Measurements from ENCODE around the gene SFTPA2. TPM values are rescaled to one million over a fixed set of nuclear protein-coding genes. Genes with fewer than 3 reads are reported as not detected.
"Not testable (repeated sequence)": the region's sequence is repeated elsewhere in the genome, so short reads cannot be mapped to it uniquely, and the experiment has no call there.

SFTPA2 gene
- total RNA-seq, 4 donors from 2014 or later: 0.44 to 5.7 (median 0.60) TPM; not detected in 1

GRCh38 chr10:79528261-79528660 lies 31.9 kb downstream of the SFTPA2 start:
- H3K4me3 ChIP-seq; H3K9me3 ChIP-seq; H3K27me3 ChIP-seq; DNase-seq (ENCODE audit: low spot score in 2 of 2); H3K4me1 ChIP-seq; H3K36me3 ChIP-seq; H3K27ac ChIP-seq: not testable (repeated sequence)
- WGBS, 2 donors: 86 to 93% methylated on average over 4 of the region's 4 CpGs

DNA sequence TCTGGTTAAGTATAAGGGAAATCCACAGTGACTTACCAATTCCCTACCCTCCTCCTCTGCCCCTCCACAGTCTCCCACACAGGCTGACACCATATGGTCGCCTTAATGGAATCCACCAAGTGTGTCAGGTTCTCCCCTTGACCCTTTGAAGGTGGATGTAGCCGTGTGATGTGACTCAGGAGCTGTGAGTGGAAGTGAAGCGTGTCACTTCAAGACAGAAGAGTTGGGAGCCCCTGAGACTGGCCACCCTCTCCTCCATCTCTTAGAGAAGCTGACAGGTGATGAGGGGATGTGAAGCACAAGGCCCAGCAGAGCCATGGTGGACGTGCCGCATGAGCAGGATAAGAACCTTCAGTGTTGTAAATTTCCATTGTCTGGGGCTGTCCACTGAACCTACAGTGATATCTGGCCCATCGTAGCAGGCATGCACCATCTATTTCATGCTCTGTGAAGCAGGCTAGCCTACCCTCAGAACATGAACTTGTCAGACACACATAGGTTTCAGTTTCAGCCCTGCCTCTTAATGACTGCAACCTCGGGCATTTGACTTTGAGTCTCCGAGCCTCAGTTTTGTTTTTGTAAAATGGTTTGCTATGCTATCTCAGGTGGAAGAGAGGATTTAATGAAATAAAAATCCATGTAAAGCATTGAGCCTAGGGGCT lies 35.0 kb downstream of the SFTPA2 start:
- DNase-seq (ENCODE audit: low spot score in 2 of 2); H3K4me1 ChIP-seq; H3K27ac ChIP-seq; H3K9me3 ChIP-seq; H3K36me3 ChIP-seq; H3K4me3 ChIP-seq; H3K27me3 ChIP-seq: not testable (repeated sequence)
- 85 to 96% methylated on average over 5 to 7 of the region's 8 CpGs for WGBS, 2 donors

GRCh38 chr10:79523157-79523853 lies 36.9 kb downstream of the SFTPA2 start:
- not testable (repeated sequence) for H3K4me1 ChIP-seq; H3K36me3 ChIP-seq; H3K4me3 ChIP-seq; H3K27me3 ChIP-seq; H3K27ac ChIP-seq; H3K9me3 ChIP-seq; DNase-seq (ENCODE audit: low spot score in 2 of 2)
- 74 to 75% methylated on average over 9 to 10 of the region's 13 CpGs for WGBS, 2 donors

DNA sequence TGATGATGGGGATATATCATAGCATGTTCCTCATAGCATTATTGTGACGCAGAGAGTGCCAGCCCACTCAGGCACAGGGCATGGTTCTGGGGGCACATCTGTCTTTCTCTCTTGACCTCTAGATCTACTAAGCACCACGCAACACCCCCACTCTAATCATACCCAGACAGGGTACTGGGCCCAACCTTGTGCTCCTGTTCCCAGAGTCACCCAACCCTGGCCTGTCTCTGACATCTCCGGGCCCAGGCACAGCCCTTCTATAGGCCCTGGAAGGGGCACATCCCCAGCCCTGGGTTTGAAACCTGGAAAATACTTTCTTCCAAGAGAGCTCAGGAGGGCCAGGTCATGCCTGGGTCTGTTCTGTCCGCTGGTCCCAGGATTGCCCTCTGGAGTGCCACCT lies 37.7 kb downstream of the SFTPA2 start:
- H3K27ac ChIP-seq; H3K4me3 ChIP-seq; DNase-seq (ENCODE audit: low spot score in 2 of 2); H3K4me1 ChIP-seq; H3K9me3 ChIP-seq; H3K27me3 ChIP-seq; H3K36me3 ChIP-seq: not testable (repeated sequence)
- 79 to 80% methylated on average over 2 of the region's 4 CpGs for WGBS, 2 donors

DNA sequence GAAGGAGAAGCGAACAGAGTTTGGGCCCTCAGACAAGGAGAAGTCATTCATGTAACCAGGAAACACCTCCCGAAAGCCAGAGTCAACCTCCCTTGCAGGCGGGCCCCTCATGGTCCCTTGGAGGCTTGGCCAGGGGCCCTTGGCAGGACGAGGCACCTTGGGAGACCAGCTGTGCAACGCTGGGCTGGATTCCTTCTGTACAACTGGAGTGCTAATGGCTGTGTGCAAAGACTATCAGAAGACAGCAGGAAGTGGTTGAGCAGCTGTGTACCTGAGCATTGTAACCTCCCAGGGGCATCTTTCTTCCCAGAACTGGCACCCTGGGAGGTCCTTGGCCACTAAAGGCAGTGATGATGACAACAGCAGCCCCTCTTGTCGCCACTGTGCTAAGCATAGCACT lies 38.5 kb downstream of the SFTPA2 start:
- not testable (repeated sequence) for DNase-seq (ENCODE audit: low spot score in 2 of 2); H3K4me3 ChIP-seq; H3K36me3 ChIP-seq; H3K27ac ChIP-seq; H3K4me1 ChIP-seq; H3K9me3 ChIP-seq; H3K27me3 ChIP-seq
- WGBS, 2 donors: 60 to 76% methylated on average over 5 to 6 of the region's 6 CpGs

DNA sequence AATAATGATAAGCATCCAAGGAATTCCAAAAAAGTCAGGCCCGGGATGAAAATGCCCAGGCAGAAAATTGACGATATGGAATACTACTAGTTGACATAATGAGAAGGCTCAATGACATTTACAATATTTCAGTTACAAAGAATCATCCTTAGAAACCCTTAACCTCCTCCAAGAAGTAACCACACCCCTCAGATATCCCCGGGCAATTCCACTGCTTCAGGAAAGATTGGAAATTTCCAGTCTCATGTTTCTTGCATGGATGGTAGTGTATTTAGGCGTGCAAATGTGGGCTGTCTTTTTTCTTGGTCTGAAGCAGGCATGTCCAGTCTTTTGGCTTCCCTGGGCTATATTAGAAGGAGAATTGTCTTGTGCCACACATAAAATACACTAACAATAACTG lies 42.6 kb downstream of the SFTPA2 start:
- WGBS, 2 donors: 45 to 53% methylated on average over 2 to 4 of the region's 4 CpGs
- not testable (repeated sequence) for H3K4me3 ChIP-seq; H3K9me3 ChIP-seq; H3K27me3 ChIP-seq; H3K4me1 ChIP-seq; DNase-seq (ENCODE audit: low spot score in 2 of 2); H3K27ac ChIP-seq; H3K36me3 ChIP-seq

GRCh38 chr10:79516532-79517205 lies 43.5 kb downstream of the SFTPA2 start:
- DNase-seq (ENCODE audit: low spot score in 2 of 2); H3K4me3 ChIP-seq; H3K27me3 ChIP-seq; H3K36me3 ChIP-seq; H3K4me1 ChIP-seq; H3K27ac ChIP-seq; H3K9me3 ChIP-seq: not testable (repeated sequence)
- 35 to 38% methylated on average over 7 of the region's 7 CpGs for WGBS, 2 donors

- H3K27me3 ChIP-seq; H3K4me1 ChIP-seq; H3K27ac ChIP-seq; H3K36me3 ChIP-seq; H3K9me3 ChIP-seq; DNase-seq (ENCODE audit: low spot score in 2 of 2); H3K4me3 ChIP-seq: not testable (repeated sequence)
- 83 to 90% methylated on average over 15 to 16 of the region's 17 CpGs for WGBS, 2 donors
These were observed 48.2 kb downstream of the SFTPA2 start, which contains the start of gene EIF5AL1 for GRCh38 chr10:79511891-79512583. Gene EIF5AL1, plus strand, starts transcription at chr10:79512533. Its CDS starts 117 bp downstream, at chr10:79512650.

DNA sequence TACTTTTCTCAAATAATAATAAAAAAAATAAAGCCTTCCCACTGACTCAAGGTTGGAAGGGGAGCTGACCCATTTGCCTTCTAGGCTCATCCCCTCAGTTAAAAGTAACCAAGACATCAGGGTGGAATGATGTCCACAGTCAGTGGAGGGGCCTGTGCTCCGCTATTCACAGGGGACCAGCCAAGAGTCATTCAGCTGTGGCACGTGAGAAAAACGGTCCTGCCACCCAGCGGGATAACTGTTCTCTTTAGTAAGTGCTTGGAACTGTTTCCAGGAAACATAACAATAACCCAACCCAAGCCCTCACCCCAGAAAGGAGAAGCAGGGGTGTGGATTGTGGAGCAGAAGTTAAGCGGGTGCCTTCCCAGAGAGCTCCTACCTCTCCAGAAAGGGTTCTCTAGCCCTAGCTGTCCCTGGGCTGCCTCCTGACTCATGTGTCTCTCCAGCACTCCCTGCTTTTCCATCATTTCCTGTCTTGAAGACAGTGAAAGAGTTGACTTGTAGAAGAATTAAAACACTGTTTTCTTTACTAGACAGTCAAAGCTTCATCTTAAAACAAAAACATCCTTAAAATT lies 50.2 kb downstream of the SFTPA2 start:
- H3K4me1 ChIP-seq; DNase-seq (ENCODE audit: low spot score in 2 of 2); H3K36me3 ChIP-seq; H3K27ac ChIP-seq; H3K9me3 ChIP-seq; H3K4me3 ChIP-seq; H3K27me3 ChIP-seq: not testable (repeated sequence)
- WGBS, 2 donors: 47% methylated on average over 3 of the region's 5 CpGs; no CpG with 5 or more reads in 1 of the 2 donors

DNA sequence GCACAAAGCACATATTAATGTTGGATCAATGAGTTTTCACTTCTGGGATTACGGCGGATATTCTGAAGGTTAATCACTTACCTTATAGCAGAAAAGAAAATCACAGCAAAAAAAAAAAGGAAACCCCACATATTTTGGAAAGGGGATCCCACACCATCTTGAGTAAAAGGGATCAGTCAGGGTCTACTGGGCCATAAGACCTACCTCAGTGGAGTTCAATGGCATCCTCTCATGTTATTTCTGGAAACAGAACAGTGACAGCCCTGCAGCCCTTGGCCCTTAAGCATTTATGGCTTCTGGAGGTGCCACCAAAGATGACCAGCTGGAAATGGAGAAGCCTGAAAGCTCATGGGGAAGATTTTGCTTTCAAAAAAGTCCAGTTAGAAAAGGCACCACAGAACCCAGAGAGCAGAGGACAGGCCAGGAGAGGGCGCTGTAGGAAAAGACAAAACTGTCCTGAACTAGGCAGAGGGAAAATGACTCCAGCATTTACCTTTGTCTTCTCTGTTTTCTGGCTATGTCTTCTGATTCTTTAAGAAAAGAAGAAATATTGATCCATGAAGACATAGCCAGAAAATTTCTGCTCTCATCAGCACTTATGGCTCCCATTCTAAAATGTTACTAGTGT lies 50.8 kb downstream of the SFTPA2 start:
- H3K9me3 ChIP-seq; H3K27ac ChIP-seq; H3K27me3 ChIP-seq; DNase-seq (ENCODE audit: low spot score in 2 of 2); H3K4me1 ChIP-seq; H3K36me3 ChIP-seq; H3K4me3 ChIP-seq: not testable (repeated sequence)
- WGBS, 2 donors: 94 to 96% methylated on average over 2 of the region's 3 CpGs

GRCh38 chr10:79508245-79508644 lies 52.0 kb downstream of the SFTPA2 start:
- not testable (repeated sequence) for H3K4me1 ChIP-seq; H3K27ac ChIP-seq; DNase-seq (ENCODE audit: low spot score in 2 of 2); H3K9me3 ChIP-seq; H3K27me3 ChIP-seq; H3K4me3 ChIP-seq; H3K36me3 ChIP-seq
- WGBS, 2 donors: 61 to 72% methylated on average over 3 of the region's 4 CpGs

Data from tibial nerve (tissue), 4 donors.